ENCODE data around the gene BMERB1. TPM values are rescaled to one million over a fixed set of nuclear protein-coding genes. Genes with fewer than 3 reads are reported as not detected.

BMERB1 gene
- total and polyA plus RNA-seq, 9 of the 15 experiments (the other 6 are each of a cell fraction or from before 2014, with no cell fraction given) = 0.29 to 2.9 (median 0.94) TPM

GRCh38 chr16:15574614-15574948, 140.2 kb downstream of the BMERB1 start (continued):
- peak; percentile 84; the same call in 1 of the 2 replicates for TF ChIP-seq ZNF592 (IDR thresholded peaks at IDR 0.05)
- no peak for TF ChIP-seq TRIM25 (IDR thresholded peaks at IDR 0.05; ENCODE audit: borderline replicate concordance)
- TF ChIP-seq E2F4 (CRISPR knock-in tag; IDR thresholded peaks at IDR 0.05; ENCODE audit: low read depth) = no peak
- TF ChIP-seq, protein P1, sequence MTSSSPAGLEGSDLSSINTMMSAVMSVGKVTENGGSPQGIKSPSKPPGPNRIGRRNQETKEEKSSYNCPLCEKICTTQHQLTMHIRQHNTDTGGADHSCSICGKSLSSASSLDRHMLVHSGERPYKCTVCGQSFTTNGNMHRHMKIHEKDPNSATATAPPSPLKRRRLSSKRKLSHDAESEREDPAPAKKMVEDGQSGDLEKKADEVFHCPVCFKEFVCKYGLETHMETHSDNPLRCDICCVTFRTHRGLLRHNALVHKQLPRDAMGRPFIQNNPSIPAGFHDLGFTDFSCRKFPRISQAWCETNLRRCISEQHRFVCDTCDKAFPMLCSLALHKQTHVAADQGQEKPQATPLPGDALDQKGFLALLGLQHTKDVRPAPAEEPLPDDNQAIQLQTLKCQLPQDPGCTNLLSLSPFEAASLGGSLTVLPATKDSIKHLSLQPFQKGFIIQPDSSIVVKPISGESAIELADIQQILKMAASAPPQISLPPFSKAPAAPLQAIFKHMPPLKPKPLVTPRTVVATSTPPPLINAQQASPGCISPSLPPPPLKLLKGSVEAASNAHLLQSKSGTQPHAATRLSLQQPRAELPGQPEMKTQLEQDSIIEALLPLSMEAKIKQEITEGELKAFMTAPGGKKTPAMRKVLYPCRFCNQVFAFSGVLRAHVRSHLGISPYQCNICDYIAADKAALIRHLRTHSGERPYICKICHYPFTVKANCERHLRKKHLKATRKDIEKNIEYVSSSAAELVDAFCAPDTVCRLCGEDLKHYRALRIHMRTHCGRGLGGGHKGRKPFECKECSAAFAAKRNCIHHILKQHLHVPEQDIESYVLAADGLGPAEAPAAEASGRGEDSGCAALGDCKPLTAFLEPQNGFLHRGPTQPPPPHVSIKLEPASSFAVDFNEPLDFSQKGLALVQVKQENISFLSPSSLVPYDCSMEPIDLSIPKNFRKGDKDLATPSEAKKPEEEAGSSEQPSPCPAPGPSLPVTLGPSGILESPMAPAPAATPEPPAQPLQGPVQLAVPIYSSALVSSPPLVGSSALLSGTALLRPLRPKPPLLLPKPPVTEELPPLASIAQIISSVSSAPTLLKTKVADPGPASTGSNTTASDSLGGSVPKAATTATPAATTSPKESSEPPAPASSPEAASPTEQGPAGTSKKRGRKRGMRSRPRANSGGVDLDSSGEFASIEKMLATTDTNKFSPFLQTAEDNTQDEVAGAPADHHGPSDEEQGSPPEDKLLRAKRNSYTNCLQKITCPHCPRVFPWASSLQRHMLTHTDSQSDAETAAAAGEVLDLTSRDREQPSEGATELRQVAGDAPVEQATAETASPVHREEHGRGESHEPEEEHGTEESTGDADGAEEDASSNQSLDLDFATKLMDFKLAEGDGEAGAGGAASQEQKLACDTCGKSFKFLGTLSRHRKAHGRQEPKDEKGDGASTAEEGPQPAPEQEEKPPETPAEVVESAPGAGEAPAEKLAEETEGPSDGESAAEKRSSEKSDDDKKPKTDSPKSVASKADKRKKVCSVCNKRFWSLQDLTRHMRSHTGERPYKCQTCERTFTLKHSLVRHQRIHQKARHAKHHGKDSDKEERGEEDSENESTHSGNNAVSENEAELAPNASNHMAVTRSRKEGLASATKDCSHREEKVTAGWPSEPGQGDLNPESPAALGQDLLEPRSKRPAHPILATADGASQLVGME (CRISPR knock-in tag; IDR thresholded peaks at IDR 0.05) = 0 out of 2 replicates have a peak, but pooled peaks have one; percentile 11
- no peak; the same call in 1 of the 2 replicates for TF ChIP-seq ZNF507 (tag; conservative IDR thresholded peaks at IDR 0.05)
- no peak for TF ChIP-seq IFI16 (CRISPR knock-in tag; IDR thresholded peaks at IDR 0.05)
- TF ChIP-seq ELF2 (CRISPR knock-in tag; IDR thresholded peaks at IDR 0.05) = no peak
- 0 out of 2 replicates have a peak, but pooled peaks have one; percentile 17 for TF ChIP-seq ZNF589 (CRISPR knock-in tag; IDR thresholded peaks at IDR 0.05; ENCODE audit: low read depth)
- no peak for TF ChIP-seq CHD2 (IDR thresholded peaks at IDR 0.05; ENCODE audit: low read depth, low read length)
- TF ChIP-seq PRMT5 (CRISPR knock-in tag; IDR thresholded peaks at IDR 0.05) = no peak
- TF ChIP-seq CLOCK (CRISPR knock-in tag; IDR thresholded peaks at IDR 0.05; ENCODE audit: borderline replicate concordance) = no peak
- TF ChIP-seq ZBTB8A (IDR thresholded peaks at IDR 0.05; ENCODE audit: partially characterized antibody) = no peak

Measured in K562 (cell line).